ENCODE data around the gene SHISA8.

SHISA8 gene

DNA sequence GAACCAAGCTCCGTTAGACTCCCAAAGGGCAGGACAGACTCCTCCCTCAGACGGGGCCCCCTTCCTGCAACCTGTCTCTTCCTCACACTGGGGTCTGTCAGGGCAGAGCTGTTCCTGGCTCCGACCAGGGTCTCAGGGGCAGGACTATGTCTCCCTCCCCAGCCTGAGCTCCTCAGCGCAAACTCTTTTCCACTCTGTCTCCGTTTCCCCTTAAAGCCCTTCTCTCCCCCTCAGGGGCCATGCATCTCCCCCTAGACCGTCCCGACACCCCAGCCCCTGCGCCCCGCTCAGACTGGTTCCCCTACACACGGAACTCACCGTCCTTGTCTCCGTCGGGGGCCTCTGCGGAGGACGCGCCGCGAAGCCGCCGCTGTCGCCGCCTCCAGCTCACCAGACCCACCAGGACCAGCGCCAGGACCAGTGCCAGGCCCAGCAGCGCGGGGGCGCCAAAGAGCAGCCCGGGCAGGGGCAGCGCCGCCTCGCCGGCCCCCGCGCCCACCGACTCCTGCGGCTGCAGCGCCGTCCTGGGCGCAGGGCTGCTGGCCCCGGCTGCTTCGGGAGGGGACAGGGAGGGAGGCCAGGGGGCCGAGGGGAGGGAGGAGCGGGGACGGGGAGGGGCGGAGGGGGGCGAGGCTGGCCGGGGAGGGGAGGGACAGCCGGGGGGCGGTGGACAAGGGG lies 11.0 kb upstream of the SHISA8 start:
- no peaks in the 10 kb centered on the region for H3K36me3 ChIP-seq (ENCODE audit: control insufficient read depth in 4 of 4, insufficient read depth in 4 of 4, low read length in 3 of 4)
- H3K27me3 ChIP-seq (replicated peaks in 2 of 5; ENCODE audit: control insufficient read depth in 4 of 5, insufficient read depth in 5 of 5, low read length in 4 of 5), result peaks cover 0 to 41% (median 8%) of the 10 kb centered on the region in 5 experiments
- WGBS (ENCODE audit: insufficient coverage), result 4% methylated on average over 10 of the region's 48 CpGs
- peaks cover 0 to 17% (median 11%) of the 10 kb centered on the region in 4 experiments for H3K4me1 ChIP-seq (ENCODE audit: control extremely low read depth in 1 of 4, control insufficient read depth in 4 of 4, insufficient read depth in 4 of 4, low read length in 3 of 4)
- peak; percentile 57 to 80 (median 79) for DNase-seq
- H3K4me3 ChIP-seq (ENCODE audit: control insufficient read depth in 1 of 7, extremely low read depth in 1 of 7, insufficient read depth in 4 of 7, low read depth in 2 of 7, low read length in 6 of 7), result peak overlapping the region in 5 of 7 experiments; percentile 6 to 63 (median 56)
- CTCF ChIA-PET, result interaction anchor here (0.6 to 5.0 kb wide), 14 partner anchors 8 to 518 kb away, joined by 3 to 48 read pairs (median 4); partner anchors contain the start of gene MEI1
- H3K9me3 ChIP-seq (ENCODE audit: control extremely low read depth in 1 of 5, control insufficient read depth in 4 of 5, insufficient read depth in 2 of 5, low read depth in 1 of 5, low read length in 4 of 5), result no peaks in the 10 kb centered on the region
- POLR2A ChIA-PET, result interaction anchor here (0.9 to 2.0 kb wide), 3 partner anchors 8 to 14 kb away, joined by 3 to 5 read pairs (median 5); no protein-coding TSS in a partner anchor
- no peak overlapping the region for H3K27ac ChIP-seq (ENCODE audit: insufficient read depth in 1 of 2, low read depth in 1 of 2, low read length in 2 of 2, poor library complexity in 1 of 2, severe bottlenecking in 2 of 2)

DNA sequence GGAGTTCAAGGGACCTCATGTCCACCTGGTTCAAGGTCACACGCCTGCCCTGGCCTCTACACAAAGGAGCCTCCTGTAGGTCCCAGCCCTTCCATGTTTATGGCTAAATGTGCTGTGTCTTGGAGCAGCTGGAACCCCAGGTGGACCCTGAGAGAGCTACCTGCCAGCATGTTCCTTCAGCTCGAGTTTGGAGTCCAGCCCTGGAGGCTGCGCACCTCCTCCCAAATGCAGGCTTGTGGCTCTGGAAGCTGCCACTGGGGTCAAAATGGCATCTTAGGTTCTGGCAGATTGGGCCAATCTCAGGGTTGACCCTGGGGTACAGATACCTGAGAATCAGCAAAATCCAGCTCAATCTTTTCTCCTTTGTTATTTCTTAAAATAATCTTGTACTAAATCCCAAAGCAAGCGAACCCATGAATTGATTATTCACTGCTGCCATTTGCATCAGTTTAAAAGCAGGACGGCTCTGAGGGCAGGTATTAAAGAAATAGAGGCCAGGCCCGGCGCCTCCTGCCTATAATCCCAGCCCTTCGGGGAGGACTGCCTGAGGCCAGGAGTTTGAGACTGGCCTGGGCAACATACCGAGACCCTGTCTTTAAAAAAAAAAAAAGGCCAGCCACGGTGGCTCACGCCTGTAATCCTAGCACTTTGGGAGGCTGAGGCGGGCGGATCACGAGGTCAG lies 8.9 kb upstream of the SHISA8 start:
- WGBS (ENCODE audit: insufficient coverage), result 93% methylated on average over 5 of the region's 14 CpGs
- ChIA-PET CTCF (interaction anchor here (0.9 to 5.0 kb wide), 2 partner anchors 15 to 61 kb away, joined by 3 to 48 read pairs; no protein-coding TSS in a partner anchor), POLR2A (no interaction called here)
- Histone ChIP-seq H3K27ac (ENCODE audit: insufficient read depth in 1 of 2, low read depth in 1 of 2, low read length in 2 of 2, poor library complexity in 1 of 2, severe bottlenecking in 2 of 2) (no peak overlapping the region), H3K9me3 (ENCODE audit: control extremely low read depth in 1 of 5, control insufficient read depth in 4 of 5, insufficient read depth in 2 of 5, low read depth in 1 of 5, low read length in 4 of 5) (no peaks in the 10 kb centered on the region), H3K4me1 (ENCODE audit: control extremely low read depth in 1 of 4, control insufficient read depth in 4 of 4, insufficient read depth in 4 of 4, low read length in 3 of 4) (peaks cover 0 to 35% (median 28%) of the 10 kb centered on the region in 4 experiments), H3K36me3 (ENCODE audit: control insufficient read depth in 4 of 4, insufficient read depth in 4 of 4, low read length in 3 of 4) (no peaks in the 10 kb centered on the region), H3K4me3 (ENCODE audit: control insufficient read depth in 1 of 7, extremely low read depth in 1 of 7, insufficient read depth in 4 of 7, low read depth in 2 of 7, low read length in 6 of 7) (no peak overlapping the region), H3K27me3 (replicated peaks in 2 of 5; ENCODE audit: control insufficient read depth in 4 of 5, insufficient read depth in 5 of 5, low read length in 4 of 5) (peaks cover 0 to 51% (median 9%) of the 10 kb centered on the region in 5 experiments)
- DNase-seq, result no peak

GRCh38 chr22:41922940-41923594 lies 8.2 kb upstream of the SHISA8 start:
- H3K27me3 ChIP-seq (replicated peaks in 2 of 5; ENCODE audit: control insufficient read depth in 4 of 5, insufficient read depth in 5 of 5, low read length in 4 of 5), result peaks cover 0 to 53% (median 9%) of the 10 kb centered on the region in 5 experiments
- POLR2A ChIA-PET, result no interaction called here
- 92% methylated on average over 3 of the region's 4 CpGs for WGBS (ENCODE audit: insufficient coverage)

DNA sequence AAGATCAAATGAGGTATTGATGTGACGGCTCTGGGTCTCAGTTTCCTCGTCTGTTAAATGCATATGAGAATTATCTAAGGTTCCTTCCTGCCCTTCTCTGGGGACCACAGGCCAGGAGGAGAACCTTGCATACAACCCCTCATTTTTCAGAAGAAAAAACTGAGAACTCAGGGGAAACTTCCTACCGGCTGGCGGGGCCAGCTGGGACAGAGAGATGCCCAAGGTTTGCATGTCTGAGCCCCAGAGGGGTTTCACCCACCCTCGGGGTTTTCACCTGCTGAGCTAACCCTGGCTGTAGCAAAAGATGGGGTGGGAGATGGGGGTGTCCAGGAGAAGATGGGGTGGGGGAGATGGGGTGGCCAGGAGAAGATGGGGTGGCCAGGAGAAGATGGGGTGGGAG lies 7.5 kb upstream of the SHISA8 start:
- WGBS (ENCODE audit: insufficient coverage), result 93% methylated on average over 3 of the region's 5 CpGs
- H3K27me3 ChIP-seq (replicated peaks in 2 of 5; ENCODE audit: control insufficient read depth in 4 of 5, insufficient read depth in 5 of 5, low read length in 4 of 5), result peaks cover 0 to 54% (median 11%) of the 10 kb centered on the region in 5 experiments
- POLR2A ChIA-PET, result no interaction called here

More at GRCh38 chr22:41922940-41923594, 8.2 kb upstream of the SHISA8 start:
- H3K36me3 ChIP-seq (ENCODE audit: control insufficient read depth in 4 of 4, insufficient read depth in 4 of 4, low read length in 3 of 4), result no peaks in the 10 kb centered on the region
- no peak for DNase-seq
- no peak overlapping the region for H3K4me3 ChIP-seq (ENCODE audit: control insufficient read depth in 1 of 7, extremely low read depth in 1 of 7, insufficient read depth in 4 of 7, low read depth in 2 of 7, low read length in 6 of 7)
- H3K4me1 ChIP-seq (ENCODE audit: control extremely low read depth in 1 of 4, control insufficient read depth in 4 of 4, insufficient read depth in 4 of 4, low read length in 3 of 4), result peaks cover 0 to 38% (median 31%) of the 10 kb centered on the region in 4 experiments
- no peaks in the 10 kb centered on the region for H3K9me3 ChIP-seq (ENCODE audit: control extremely low read depth in 1 of 5, control insufficient read depth in 4 of 5, insufficient read depth in 2 of 5, low read depth in 1 of 5, low read length in 4 of 5)
- H3K27ac ChIP-seq (ENCODE audit: insufficient read depth in 1 of 2, low read depth in 1 of 2, low read length in 2 of 2, poor library complexity in 1 of 2, severe bottlenecking in 2 of 2), result no peak overlapping the region
- CTCF ChIA-PET, result interaction anchor here (5.0 kb wide), 1 partner anchor 15 kb away, joined by 48 read pairs; no protein-coding TSS in a partner anchor

GRCh38 chr22:41920271-41920976 lies 5.5 kb upstream of the SHISA8 start:
- ChIA-PET CTCF (interaction anchor here (1.2 to 2.0 kb wide), 3 partner anchors 17 to 34 kb away, joined by 3 to 6 read pairs (median 4); no protein-coding TSS in a partner anchor), POLR2A (interaction anchor here (0.6 kb wide), 1 partner anchor 120 kb away, joined by 3 read pairs; no protein-coding TSS in a partner anchor)
- Histone ChIP-seq H3K27me3 (replicated peaks in 2 of 5; ENCODE audit: control insufficient read depth in 4 of 5, insufficient read depth in 5 of 5, low read length in 4 of 5) (peaks cover 0 to 58% (median 16%) of the 10 kb centered on the region in 5 experiments), H3K4me3 (ENCODE audit: control insufficient read depth in 1 of 7, extremely low read depth in 1 of 7, insufficient read depth in 4 of 7, low read depth in 2 of 7, low read length in 6 of 7) (peak overlapping the region in 3 of 7 experiments; percentile 36 to 76 (median 48)), H3K27ac (ENCODE audit: insufficient read depth in 1 of 2, low read depth in 1 of 2, low read length in 2 of 2, poor library complexity in 1 of 2, severe bottlenecking in 2 of 2) (no peak overlapping the region), H3K36me3 (ENCODE audit: control insufficient read depth in 4 of 4, insufficient read depth in 4 of 4, low read length in 3 of 4) (no peaks in the 10 kb centered on the region), H3K9me3 (ENCODE audit: control extremely low read depth in 1 of 5, control insufficient read depth in 4 of 5, insufficient read depth in 2 of 5, low read depth in 1 of 5, low read length in 4 of 5) (no peaks in the 10 kb centered on the region), H3K4me1 (ENCODE audit: control extremely low read depth in 1 of 4, control insufficient read depth in 4 of 4, insufficient read depth in 4 of 4, low read length in 3 of 4) (peaks cover 0 to 35% (median 27%) of the 10 kb centered on the region in 4 experiments)
- 30% methylated on average over 17 of the region's 21 CpGs for WGBS (ENCODE audit: insufficient coverage)
- DNase-seq, result no peak

More for the DNA sequence above, 7.5 kb upstream of the SHISA8 start:
- H3K9me3 ChIP-seq (ENCODE audit: control extremely low read depth in 1 of 5, control insufficient read depth in 4 of 5, insufficient read depth in 2 of 5, low read depth in 1 of 5, low read length in 4 of 5), result no peaks in the 10 kb centered on the region
- H3K4me3 ChIP-seq (ENCODE audit: control insufficient read depth in 1 of 7, extremely low read depth in 1 of 7, insufficient read depth in 4 of 7, low read depth in 2 of 7, low read length in 6 of 7), result no peak overlapping the region
- H3K4me1 ChIP-seq (ENCODE audit: control extremely low read depth in 1 of 4, control insufficient read depth in 4 of 4, insufficient read depth in 4 of 4, low read length in 3 of 4), result peaks cover 0 to 45% (median 37%) of the 10 kb centered on the region in 4 experiments
- no peak for DNase-seq
- no peaks in the 10 kb centered on the region for H3K36me3 ChIP-seq (ENCODE audit: control insufficient read depth in 4 of 4, insufficient read depth in 4 of 4, low read length in 3 of 4)
- H3K27ac ChIP-seq (ENCODE audit: insufficient read depth in 1 of 2, low read depth in 1 of 2, low read length in 2 of 2, poor library complexity in 1 of 2, severe bottlenecking in 2 of 2), result no peak overlapping the region
- CTCF ChIA-PET, result interaction anchor here (5.0 kb wide), 1 partner anchor 16 kb away, joined by 48 read pairs; no protein-coding TSS in a partner anchor

DNA sequence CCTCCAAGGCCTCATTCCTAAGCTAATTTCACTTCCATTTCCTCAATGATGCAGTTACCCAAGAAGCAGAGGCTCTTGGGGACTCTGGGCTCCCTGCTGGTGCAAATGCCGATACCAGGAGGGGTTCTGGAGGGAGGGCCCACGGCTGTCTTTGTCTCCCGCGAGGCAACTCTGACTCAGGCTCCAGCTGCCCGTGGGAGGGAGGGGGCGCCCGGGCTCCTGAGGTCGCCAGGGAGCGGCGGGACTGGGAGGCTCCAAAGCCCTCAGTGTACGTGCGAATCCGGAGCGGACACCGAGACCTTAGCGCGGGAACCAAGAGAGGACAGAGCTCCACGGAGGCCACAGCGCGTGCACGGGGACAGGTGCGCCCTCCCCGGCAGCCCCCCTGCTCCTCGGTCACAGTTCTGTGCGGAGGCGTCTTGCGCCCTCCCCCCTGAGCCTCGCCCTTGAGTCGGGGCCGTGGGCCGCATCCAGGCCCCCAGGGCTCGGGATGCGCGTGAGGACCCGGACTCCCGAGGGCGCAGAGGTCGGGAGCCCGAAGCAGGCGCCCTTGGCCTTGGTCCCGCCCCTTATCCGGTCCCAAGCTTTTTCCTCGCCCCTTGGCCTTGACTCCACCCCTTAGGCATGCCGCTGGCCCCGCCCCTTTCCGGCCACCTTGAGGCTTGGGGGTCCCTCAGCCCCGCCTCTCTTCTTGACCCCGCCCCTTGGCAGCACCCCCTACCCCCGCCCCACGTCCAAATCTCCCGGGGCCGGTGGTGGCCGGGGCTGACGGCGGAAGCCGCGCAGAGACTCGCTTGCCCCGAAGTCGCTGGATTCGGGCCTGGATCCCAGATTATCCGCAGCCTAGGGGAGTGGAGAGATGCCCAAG lies 4.7 kb upstream of the SHISA8 start:
- peaks cover 0 to 58% (median 19%) of the 10 kb centered on the region in 5 experiments for H3K27me3 ChIP-seq (replicated peaks in 2 of 5; ENCODE audit: control insufficient read depth in 4 of 5, insufficient read depth in 5 of 5, low read length in 4 of 5)
- under 1% methylated on average over 38 of the region's 62 CpGs for WGBS (ENCODE audit: insufficient coverage)
- H3K36me3 ChIP-seq (ENCODE audit: control insufficient read depth in 4 of 4, insufficient read depth in 4 of 4, low read length in 3 of 4), result no peaks in the 10 kb centered on the region
- H3K4me3 ChIP-seq (ENCODE audit: control insufficient read depth in 1 of 7, extremely low read depth in 1 of 7, insufficient read depth in 4 of 7, low read depth in 2 of 7, low read length in 6 of 7), result peak overlapping the region; percentile 2 to 76 (median 51)
- peaks cover 0 to 41% (median 34%) of the 10 kb centered on the region in 4 experiments for H3K4me1 ChIP-seq (ENCODE audit: control extremely low read depth in 1 of 4, control insufficient read depth in 4 of 4, insufficient read depth in 4 of 4, low read length in 3 of 4)
- H3K9me3 ChIP-seq (ENCODE audit: control extremely low read depth in 1 of 5, control insufficient read depth in 4 of 5, insufficient read depth in 2 of 5, low read depth in 1 of 5, low read length in 4 of 5), result no peaks in the 10 kb centered on the region
- H3K27ac ChIP-seq (ENCODE audit: insufficient read depth in 1 of 2, low read depth in 1 of 2, low read length in 2 of 2, poor library complexity in 1 of 2, severe bottlenecking in 2 of 2), result no peak overlapping the region
- DNase-seq, result peak; percentile 61 to 63 (median 62)
- ChIA-PET POLR2A (no interaction called here), CTCF (interaction anchor here (0.8 to 2.0 kb wide), 4 partner anchors 9 to 223 kb away, joined by 3 to 6 read pairs (median 4); no protein-coding TSS in a partner anchor)
